ENCODE measurements around the gene TIMP2. TPM values are rescaled to one million over a fixed set of nuclear protein-coding genes. Genes with fewer than 3 reads are reported as not detected.

TIMP2 gene
- total and polyA plus RNA-seq, 2 of the 4 experiments (the other 2 are of a cell fraction): 43.9 to 416 TPM

DNA sequence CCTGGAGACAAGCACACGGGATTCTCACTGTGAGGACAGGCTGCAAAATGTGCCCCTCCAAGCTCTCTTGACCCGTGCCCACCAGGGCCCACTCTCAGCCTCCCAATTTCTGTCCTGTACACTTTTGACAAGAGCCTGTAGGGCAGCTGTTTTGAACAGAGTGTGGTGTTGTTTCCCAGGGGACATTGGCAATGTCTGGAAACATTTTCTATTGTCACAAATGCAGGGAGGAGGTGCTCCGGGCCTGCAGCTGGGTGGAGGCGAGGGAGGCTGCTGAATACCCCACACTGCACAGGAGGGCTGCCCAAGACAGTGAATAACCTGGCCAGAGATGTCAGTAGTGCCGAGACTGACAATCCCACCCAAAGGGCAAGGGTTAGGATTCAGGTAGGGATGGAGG is 32.7 kb downstream of the TIMP2 start:
- in situ Hi-C loops (cut with MboI; ENCODE audit: low sequenced_read_pairs): no loop called here
- TF ChIP-seq CEBPB (IDR thresholded peaks at IDR 0.05; ENCODE audit: low read depth, low read length) (no peak), RAD21 (IDR thresholded peaks at IDR 0.05; ENCODE audit: low read length) (no peak), BHLHE40 (IDR thresholded peaks at IDR 0.05; ENCODE audit: low read depth, low read length) (no peak), RCOR1 (IDR thresholded peaks at IDR 0.05; ENCODE audit: insufficient replicate concordance, low read length) (no peak), MXI1 (IDR thresholded peaks at IDR 0.05; ENCODE audit: borderline replicate concordance, low read depth, low read length) (no peak), USF2 (IDR thresholded peaks at IDR 0.05; ENCODE audit: low read depth, low read length) (no peak), ELK1 (IDR thresholded peaks at IDR 0.05; ENCODE audit: borderline replicate concordance, low read depth, low read length) (no peak), RFX5 (IDR thresholded peaks at IDR 0.05; ENCODE audit: low read depth, low read length) (no peak), CHD1 (IDR thresholded peaks at IDR 0.05; ENCODE audit: low read depth, low read length) (no peak), MAFK (IDR thresholded peaks at IDR 0.05; ENCODE audit: low read depth, low read length) (no peak), POLR2A (IDR thresholded peaks at IDR 0.05; ENCODE audit: low read depth, low read length) (no peak), FOS (IDR thresholded peaks at IDR 0.05; ENCODE audit: low read depth, low read length) (no peak), CTCF (conservative IDR thresholded peaks at IDR 0.05; ENCODE audit: low read depth, low read length) (no peak), SMC3 (IDR thresholded peaks at IDR 0.05; ENCODE audit: low read depth, low read length) (no peak)
- Histone ChIP-seq H3K23ac (ENCODE audit: low read depth, low read length) (no peak overlapping the region), H3K9me3 (ENCODE audit: control insufficient read depth, insufficient read depth, low read length) (no peaks in the 10 kb centered on the region), H3K36me3 (ENCODE audit: control insufficient read depth, insufficient read depth, low read length) (peaks cover 21% of the 10 kb centered on the region), H3K4me2 (ENCODE audit: low read depth, low read length) (no peak overlapping the region), H3K14ac (replicated peaks; ENCODE audit: low read depth, low read length) (no peak overlapping the region), H3K18ac (ENCODE audit: low read depth, low read length) (no peak overlapping the region), H3K9me1 (ENCODE audit: insufficient read depth, low read length) (peaks cover 39% of the 10 kb centered on the region), H2BK5ac (ENCODE audit: low read depth, low read length, poor library complexity, severe bottlenecking) (no peak overlapping the region), H2BK15ac (ENCODE audit: low read depth, low read length) (no peak overlapping the region), H2AFZ (replicated peaks; ENCODE audit: low read length, poor library complexity) (no peak overlapping the region), H3K27me3 (ENCODE audit: control insufficient read depth, insufficient read depth, low read length) (no peaks in the 10 kb centered on the region), H4K91ac (ENCODE audit: insufficient read depth, low read depth, low read length) (no peak overlapping the region), H2AK5ac (ENCODE audit: low read depth, low read length) (no peak overlapping the region), H2BK20ac (ENCODE audit: low read depth, low read length) (no peak overlapping the region), H2BK120ac (ENCODE audit: low read depth, low read length) (no peak overlapping the region), H3K9ac (ENCODE audit: low read depth, low read length) (no peak overlapping the region), H3K4me1 (ENCODE audit: control insufficient read depth, insufficient read depth, low read length) (peaks cover 23% of the 10 kb centered on the region), H4K20me1 (ENCODE audit: insufficient read depth, low read length) (peaks cover 90% of the 10 kb centered on the region), H2AK9ac (replicated peaks; ENCODE audit: low read depth, low read length, poor library complexity) (no peak overlapping the region), H3K79me1 (ENCODE audit: low read depth in 1 of 2, low read length in 2 of 2) (peaks cover 36 to 95% of the 10 kb centered on the region in 2 experiments), H3K4me3 (ENCODE audit: insufficient read depth, low read depth, low read length) (no peak overlapping the region), H3K27ac (ENCODE audit: insufficient read depth, low read length) (no peak overlapping the region), H3K56ac (ENCODE audit: extremely low read depth, insufficient read depth, low read length) (no peak overlapping the region), H4K5ac (ENCODE audit: low read depth, low read length) (no peak overlapping the region), H4K8ac (ENCODE audit: low read depth in 2 of 2, low read length in 2 of 2) (no peak overlapping the region), H3K4ac (ENCODE audit: low read depth, low read length) (no peak overlapping the region)
- BruUV-seq (replicated peaks): no TSS peak
- ChIA-PET CTCF (no interaction called here), POLR2A (ENCODE audit: unreplicated experiment) (no interaction called here)
- dilution Hi-C loops (cut with HindIII; ENCODE audit: low sequenced_read_pairs, unreplicated experiment): no loop called here
- ATAC-seq (ENCODE audit: low read depth) (no peak), DNase-seq (no peak)
- intact Hi-C loops (cut with micrococcal nuclease): no loop called here
- no CpG with 5 or more reads among the region's 5 CpGs for WGBS, 2 experiments (ENCODE audit: extremely low coverage in 2 of 2, insufficient read length in 1 of 2)
